Right renal cortex interstitium (tissue), 3 donors: ENCODE measurements around the gene PREX1. TPM values are rescaled to one million over a fixed set of nuclear protein-coding genes. Genes with fewer than 3 reads are reported as not detected.
"Not testable (repeated sequence)": the region's sequence is repeated elsewhere in the genome, so short reads cannot be mapped to it uniquely, and the experiment has no call there.

Experiments used
- DNase-seq, 3 donors: peaks; one replicate each; pipeline ENCODE4 v3.0.0-alpha.2; 2013; ENCODE audit warnings: low read depth in 3 of 3, low spot score in 2 of 3
- polyA plus RNA-seq, 3 donors: library from polyadenylated mRNA; unstranded; fragments of 120-200 nt; gene quantifications; one replicate each; pipeline ENCODE4 v1.2.1, GENCODE V29; 2013; ENCODE audit not compliant: insufficient read length in 3 of 3

PREX1 gene
- polyA plus RNA-seq, 3 donors: 12.8 to 15.3 (median 13.9) TPM

- not testable (repeated sequence) for DNase-seq
Measured at GRCh38 chr20:48826480-48826879, 1.3 kb downstream of the PREX1 start.

- no peak for DNase-seq
Measured at GRCh38 chr20:48826069-48826468, 1.7 kb downstream of the PREX1 start.

GRCh38 chr20:48825566-48825920, 2.3 kb downstream of the PREX1 start:
- DNase-seq: no peak

GRCh38 chr20:48824830-48825565, 2.8 kb downstream of the PREX1 start:
- no peak for DNase-seq

- no peak for DNase-seq
Measured at GRCh38 chr20:48823960-48824498, 3.8 kb downstream of the PREX1 start.

- DNase-seq: no peak
Measured at GRCh38 chr20:48823476-48823875, 4.3 kb downstream of the PREX1 start.

- no peak for DNase-seq
Measured at GRCh38 chr20:48822879-48823385, 4.9 kb downstream of the PREX1 start.

GRCh38 chr20:48822178-48822577, 5.6 kb downstream of the PREX1 start:
- no peak for DNase-seq

GRCh38 chr20:48821261-48821920, 6.4 kb downstream of the PREX1 start:
- no peak for DNase-seq

- DNase-seq: no peak
Measured at GRCh38 chr20:48820649-48820973, 7.2 kb downstream of the PREX1 start.

GRCh38 chr20:48819821-48820648, 7.8 kb downstream of the PREX1 start:
- DNase-seq: no peak

GRCh38 chr20:48819089-48819488, 8.7 kb downstream of the PREX1 start:
- DNase-seq: no peak

GRCh38 chr20:48818481-48818987, 9.3 kb downstream of the PREX1 start:
- DNase-seq: no peak

GRCh38 chr20:48818031-48818370, 9.8 kb downstream of the PREX1 start:
- no peak for DNase-seq

GRCh38 chr20:48817367-48818030, 10.3 kb downstream of the PREX1 start:
- DNase-seq: no peak

GRCh38 chr20:48816282-48817205, 11.3 kb downstream of the PREX1 start:
- DNase-seq: no peak

GRCh38 chr20:48815537-48815936, 12.3 kb downstream of the PREX1 start:
- DNase-seq: no peak

GRCh38 chr20:48814633-48815032, 13.2 kb downstream of the PREX1 start:
- no peak for DNase-seq

- no peak for DNase-seq
Measured at GRCh38 chr20:48813930-48814546, 13.8 kb downstream of the PREX1 start.
